ENCODE results near the gene KCNC3. TPM values are rescaled to one million over a fixed set of nuclear protein-coding genes. Genes with fewer than 3 reads are reported as not detected.

KCNC3 gene
- total RNA-seq, 2 experiments from 2014 or later, result 1.6 to 2.0 TPM

DNA sequence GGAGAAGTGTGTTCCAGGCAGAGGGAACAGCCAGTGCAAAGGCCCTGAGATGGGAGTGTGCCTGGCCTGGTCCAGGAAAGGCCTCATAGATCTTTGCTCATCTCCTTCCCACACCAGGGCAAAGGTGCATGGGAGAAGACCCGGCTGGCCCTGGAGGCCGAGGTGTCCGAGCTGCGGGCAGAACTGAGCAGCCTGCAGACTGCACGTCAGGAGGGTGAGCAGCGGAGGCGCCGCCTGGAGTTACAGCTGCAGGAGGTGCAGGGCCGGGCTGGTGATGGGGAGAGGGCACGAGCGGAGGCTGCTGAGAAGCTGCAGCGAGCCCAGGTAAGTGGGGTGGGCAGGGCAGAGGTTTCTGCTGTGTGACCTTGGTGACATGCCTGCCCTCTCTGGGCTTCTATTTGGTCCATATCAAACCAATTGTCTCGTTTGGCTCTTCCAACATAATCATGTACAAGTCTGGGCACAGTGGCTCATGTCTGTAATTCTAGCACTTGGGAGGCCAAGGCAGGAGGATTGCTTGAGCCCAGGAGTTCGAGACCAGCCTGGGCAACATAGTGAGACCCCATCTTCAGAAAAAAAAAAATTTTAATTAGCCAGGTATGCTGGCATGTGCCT, 51.1 kb downstream of the KCNC3 start:
- DNase-seq, result no peak
- no peaks in the 10 kb centered on the region for H3K36me3 ChIP-seq (ENCODE audit: insufficient read depth, low read length)
- peaks cover 0 to 8% of the 10 kb centered on the region in 2 experiments for H3K27me3 ChIP-seq (ENCODE audit: control insufficient read depth in 1 of 2, insufficient read depth in 2 of 2, low read length in 2 of 2)
- Mint-ChIP-seq H3K4me3 (no peak overlapping the region), H3K36me3 (ENCODE audit: low read depth) (no peaks in the 10 kb centered on the region), H3K27ac (no peak overlapping the region), H3K9me3 (no peaks in the 10 kb centered on the region), H3K27me3 (peaks cover 11% of the 10 kb centered on the region), H3K4me1 (ENCODE audit: low read depth) (no peaks in the 10 kb centered on the region)
- H3K9me3 ChIP-seq (ENCODE audit: control insufficient read depth in 1 of 2, insufficient read depth in 1 of 2, low read length in 2 of 2), result peaks cover 0 to 5% of the 10 kb centered on the region in 2 experiments
- intact Hi-C loops (cut with DNase I, micrococcal nuclease), result no loop called here
- ChIA-PET POLR2A (no interaction called here), CTCF (no interaction called here)
- H3K4me3 ChIP-seq (ENCODE audit: low read length), result no peak overlapping the region
- TF ChIP-seq, protein P1, sequence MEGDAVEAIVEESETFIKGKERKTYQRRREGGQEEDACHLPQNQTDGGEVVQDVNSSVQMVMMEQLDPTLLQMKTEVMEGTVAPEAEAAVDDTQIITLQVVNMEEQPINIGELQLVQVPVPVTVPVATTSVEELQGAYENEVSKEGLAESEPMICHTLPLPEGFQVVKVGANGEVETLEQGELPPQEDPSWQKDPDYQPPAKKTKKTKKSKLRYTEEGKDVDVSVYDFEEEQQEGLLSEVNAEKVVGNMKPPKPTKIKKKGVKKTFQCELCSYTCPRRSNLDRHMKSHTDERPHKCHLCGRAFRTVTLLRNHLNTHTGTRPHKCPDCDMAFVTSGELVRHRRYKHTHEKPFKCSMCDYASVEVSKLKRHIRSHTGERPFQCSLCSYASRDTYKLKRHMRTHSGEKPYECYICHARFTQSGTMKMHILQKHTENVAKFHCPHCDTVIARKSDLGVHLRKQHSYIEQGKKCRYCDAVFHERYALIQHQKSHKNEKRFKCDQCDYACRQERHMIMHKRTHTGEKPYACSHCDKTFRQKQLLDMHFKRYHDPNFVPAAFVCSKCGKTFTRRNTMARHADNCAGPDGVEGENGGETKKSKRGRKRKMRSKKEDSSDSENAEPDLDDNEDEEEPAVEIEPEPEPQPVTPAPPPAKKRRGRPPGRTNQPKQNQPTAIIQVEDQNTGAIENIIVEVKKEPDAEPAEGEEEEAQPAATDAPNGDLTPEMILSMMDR (IDR thresholded peaks at IDR 0.05), result no peak
- no peaks in the 10 kb centered on the region for H3K4me1 ChIP-seq (ENCODE audit: insufficient read depth, low read length)
- no peak for ATAC-seq (ENCODE audit: poor library complexity)
- H3K27ac ChIP-seq (ENCODE audit: low read depth in 1 of 2, low read length in 2 of 2), result no peak overlapping the region

DNA sequence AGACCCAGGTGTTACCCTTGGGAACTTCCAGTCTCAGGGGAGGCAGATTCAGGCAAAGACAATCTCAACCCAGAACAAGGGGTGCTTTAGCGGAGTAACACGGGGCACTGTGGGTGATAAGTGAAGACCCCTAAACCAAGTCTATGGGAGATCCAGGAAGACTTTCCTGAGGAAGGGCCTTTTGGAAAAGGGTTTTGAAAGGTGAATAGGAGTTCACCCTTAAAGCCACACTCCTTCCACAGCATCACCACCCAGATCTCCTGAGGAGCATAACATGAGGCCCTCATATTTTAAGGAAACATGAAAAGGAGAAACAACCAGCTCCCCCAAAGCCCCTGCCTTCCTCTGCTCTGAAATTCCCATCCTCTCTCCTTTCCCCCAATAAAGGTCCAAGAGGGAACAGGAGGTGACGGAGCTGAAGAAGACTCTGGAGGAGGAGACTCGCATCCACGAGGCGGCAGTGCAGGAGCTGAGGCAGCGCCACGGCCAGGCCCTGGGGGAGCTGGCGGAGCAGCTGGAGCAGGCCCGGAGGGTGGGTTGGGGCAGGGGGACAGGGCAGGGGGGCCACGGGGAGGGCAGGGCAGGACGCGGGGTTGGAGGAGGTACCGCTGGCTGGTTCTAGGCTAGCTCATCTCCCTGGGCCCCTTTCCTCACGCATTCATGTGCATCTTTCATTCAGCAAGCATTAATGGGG, 52.7 kb downstream of the KCNC3 start:
- ChIA-PET POLR2A (no interaction called here), CTCF (no interaction called here)
- intact Hi-C loops (cut with DNase I, micrococcal nuclease), result no loop called here
- H3K4me1 Mint-ChIP-seq (ENCODE audit: low read depth), result no peaks in the 10 kb centered on the region
- Histone ChIP-seq H3K4me3 (ENCODE audit: low read length) (no peak overlapping the region), H3K27ac (ENCODE audit: low read depth in 1 of 2, low read length in 2 of 2) (no peak overlapping the region), H3K4me1 (ENCODE audit: insufficient read depth, low read length) (no peaks in the 10 kb centered on the region), H3K27me3 (ENCODE audit: control insufficient read depth in 1 of 2, insufficient read depth in 2 of 2, low read length in 2 of 2) (peaks cover 0 to 8% of the 10 kb centered on the region in 2 experiments), H3K36me3 (ENCODE audit: insufficient read depth, low read length) (no peaks in the 10 kb centered on the region), H3K9me3 (ENCODE audit: control insufficient read depth in 1 of 2, insufficient read depth in 1 of 2, low read length in 2 of 2) (peaks cover 0 to 10% of the 10 kb centered on the region in 2 experiments)
- H3K9me3 Mint-ChIP-seq, result no peaks in the 10 kb centered on the region
- no peaks in the 10 kb centered on the region for H3K36me3 Mint-ChIP-seq (ENCODE audit: low read depth)
- no peak for ATAC-seq (ENCODE audit: poor library complexity)
- H3K27me3 Mint-ChIP-seq, result peaks cover 18% of the 10 kb centered on the region
- DNase-seq, result no peak
- TF ChIP-seq, protein P1 (IDR thresholded peaks at IDR 0.05), result no peak
- no peak overlapping the region for H3K27ac Mint-ChIP-seq
- H3K4me3 Mint-ChIP-seq, result no peak overlapping the region

DNA sequence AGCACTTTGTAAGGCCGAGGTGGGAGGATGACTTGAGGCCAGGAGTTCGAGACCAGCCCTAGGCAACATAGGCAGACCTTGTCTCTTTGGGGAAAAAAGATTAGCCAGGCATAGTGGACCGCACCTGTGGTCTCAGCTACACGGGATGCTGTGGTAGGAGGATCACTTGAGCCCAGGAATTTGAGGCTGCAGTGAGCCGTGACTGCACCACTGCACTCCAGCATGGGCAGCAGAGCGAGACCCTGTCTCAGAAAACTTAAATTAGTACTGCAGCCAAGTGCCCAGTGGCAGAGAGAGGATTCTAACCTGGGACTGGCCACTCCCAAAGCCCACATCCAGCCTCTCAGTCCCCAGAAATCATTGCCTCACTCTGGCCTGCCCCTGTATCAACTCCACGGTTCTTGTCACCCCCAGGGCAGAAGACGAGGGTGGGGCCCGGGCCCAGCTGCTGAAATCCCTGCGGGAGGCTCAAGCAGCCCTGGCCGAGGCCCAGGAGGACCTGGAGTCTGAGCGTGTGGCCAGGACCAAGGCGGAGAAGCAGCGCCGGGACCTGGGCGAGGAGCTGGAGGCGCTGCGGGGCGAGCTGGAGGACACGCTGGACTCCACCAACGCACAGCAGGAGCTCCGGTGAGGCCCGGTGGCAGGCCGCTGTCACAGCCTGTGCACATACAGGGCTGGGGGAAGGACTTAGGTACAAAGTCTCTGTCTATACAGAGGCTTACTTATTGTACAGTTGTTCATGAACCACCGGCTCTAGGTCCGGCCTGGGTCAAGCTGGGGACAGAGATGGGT, 53.4 kb downstream of the KCNC3 start:
- H3K4me3 ChIP-seq (ENCODE audit: low read length), result no peak overlapping the region
- intact Hi-C loops (cut with DNase I, micrococcal nuclease), result no loop called here
- H3K36me3 ChIP-seq (ENCODE audit: insufficient read depth, low read length), result no peaks in the 10 kb centered on the region
- Mint-ChIP-seq H3K9me3 (no peaks in the 10 kb centered on the region), H3K4me1 (ENCODE audit: low read depth) (no peaks in the 10 kb centered on the region), H3K4me3 (no peak overlapping the region), H3K27ac (no peak overlapping the region), H3K36me3 (ENCODE audit: low read depth) (no peaks in the 10 kb centered on the region), H3K27me3 (peaks cover 18% of the 10 kb centered on the region)
- TF ChIP-seq, protein P1 (IDR thresholded peaks at IDR 0.05), result no peak
- ATAC-seq (ENCODE audit: poor library complexity) (no peak), DNase-seq (no peak)
- H3K27me3 ChIP-seq (ENCODE audit: control insufficient read depth in 1 of 2, insufficient read depth in 2 of 2, low read length in 2 of 2), result peaks cover 0 to 8% of the 10 kb centered on the region in 2 experiments
- no peaks in the 10 kb centered on the region for H3K4me1 ChIP-seq (ENCODE audit: insufficient read depth, low read length)
- ChIA-PET POLR2A (no interaction called here), CTCF (no interaction called here)
- H3K9me3 ChIP-seq (ENCODE audit: control insufficient read depth in 1 of 2, insufficient read depth in 1 of 2, low read length in 2 of 2), result peaks cover 0 to 10% of the 10 kb centered on the region in 2 experiments
- H3K27ac ChIP-seq (ENCODE audit: low read depth in 1 of 2, low read length in 2 of 2), result no peak overlapping the region
